ENCODE results near the gene LCE2C.
"Not testable (repeated sequence)": the region's sequence is repeated elsewhere in the genome, so short reads cannot be mapped to it uniquely, and the experiment has no call there.

The LCE2C gene, protein sequence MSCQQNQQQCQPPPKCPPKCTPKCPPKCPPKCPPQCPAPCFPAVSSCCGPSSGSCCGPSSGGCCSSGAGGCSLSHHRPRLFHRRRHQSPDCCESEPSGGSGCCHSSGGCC

GRCh38 chr1:152674983-152675382 is at the start of gene LCE2C:
TSS of gene LCE2C (plus strand) at chr1:152675279. CDS start at chr1:152676016, 737 bp downstream.
- not testable (repeated sequence) for DNase-seq (ENCODE audit: low read depth)

- no peak for DNase-seq (ENCODE audit: low read depth)
These were observed 48.3 kb upstream of the LCE2C start for GRCh38 chr1:152626744-152627143.

- no peak for DNase-seq (ENCODE audit: low read depth)
These were observed 44.5 kb upstream of the LCE2C start for GRCh38 chr1:152630596-152630995.

- no peak for DNase-seq (ENCODE audit: low read depth)
These were observed 34.7 kb upstream of the LCE2C start for GRCh38 chr1:152640351-152640750.

DNA sequence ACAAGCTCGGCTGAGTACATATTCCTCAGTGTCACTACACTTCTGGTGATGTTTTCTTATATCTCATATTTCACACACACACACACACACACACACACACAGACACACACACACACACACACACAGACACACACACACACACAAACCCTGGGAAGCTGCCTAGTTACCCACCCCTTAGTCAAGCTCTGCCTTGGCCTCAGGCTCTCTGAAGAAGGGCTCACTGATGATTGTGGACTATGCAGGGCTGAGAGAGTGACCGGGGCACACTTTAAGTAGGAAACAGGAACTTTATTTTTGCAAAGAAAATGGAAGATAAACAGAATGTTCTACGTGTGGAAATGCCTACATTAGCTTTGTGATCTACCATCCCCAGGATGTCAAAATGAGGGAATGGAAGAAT is 31.1 kb upstream of the LCE2C start:
- no peak for DNase-seq (ENCODE audit: low read depth)

- no peak for DNase-seq (ENCODE audit: low read depth)
These were observed 29.9 kb upstream of the LCE2C start for GRCh38 chr1:152645146-152645545.

DNA sequence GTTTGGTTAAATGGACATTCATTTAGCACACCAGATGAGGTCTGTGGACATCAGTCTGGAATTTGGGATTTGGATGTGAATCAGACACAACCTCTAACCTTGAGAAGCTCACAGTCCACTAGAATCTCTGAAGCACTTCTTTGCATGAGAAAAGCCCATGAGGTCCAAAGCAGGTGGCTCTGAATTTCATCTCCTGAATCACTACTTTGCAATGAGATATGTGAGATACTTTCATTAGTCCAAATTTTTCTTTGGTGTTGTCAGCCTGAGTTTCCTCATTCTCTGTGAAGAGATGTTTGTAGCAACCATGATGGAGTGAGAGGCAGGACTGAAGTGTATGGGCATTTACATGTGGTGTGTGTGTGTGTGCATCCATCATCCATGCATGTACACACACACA is 28.4 kb upstream of the LCE2C start:
- no peak for DNase-seq (ENCODE audit: low read depth)

- peak; percentile 18 for DNase-seq (ENCODE audit: low read depth)
These were observed 21.0 kb upstream of the LCE2C start for GRCh38 chr1:152654110-152654509.

GRCh38 chr1:152656459-152656858 is 18.6 kb upstream of the LCE2C start:
- DNase-seq (ENCODE audit: low read depth): no peak

- no peak for DNase-seq (ENCODE audit: low read depth)
These were observed 17.4 kb upstream of the LCE2C start for GRCh38 chr1:152657677-152658076.

DNA sequence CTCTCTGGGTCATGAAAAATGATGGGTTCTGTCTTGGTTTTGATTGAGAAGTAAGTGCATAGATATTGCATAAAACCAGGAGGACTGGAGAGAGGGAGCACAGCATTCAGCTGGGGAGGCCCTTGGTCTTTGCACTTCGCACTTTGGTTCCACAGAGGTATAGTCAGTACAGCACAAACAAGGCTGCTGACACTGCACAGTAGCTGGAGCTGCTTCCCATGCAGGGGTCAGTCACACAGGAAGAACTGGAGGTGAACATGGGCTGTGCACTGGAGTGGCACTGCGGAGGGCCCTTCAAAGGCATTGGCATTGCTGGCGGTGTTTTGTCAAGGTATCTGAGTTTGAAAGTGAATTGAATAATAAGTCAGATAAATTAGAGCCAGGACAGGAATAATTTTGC is 16.4 kb upstream of the LCE2C start:
- DNase-seq (ENCODE audit: low read depth): no peak

DNA sequence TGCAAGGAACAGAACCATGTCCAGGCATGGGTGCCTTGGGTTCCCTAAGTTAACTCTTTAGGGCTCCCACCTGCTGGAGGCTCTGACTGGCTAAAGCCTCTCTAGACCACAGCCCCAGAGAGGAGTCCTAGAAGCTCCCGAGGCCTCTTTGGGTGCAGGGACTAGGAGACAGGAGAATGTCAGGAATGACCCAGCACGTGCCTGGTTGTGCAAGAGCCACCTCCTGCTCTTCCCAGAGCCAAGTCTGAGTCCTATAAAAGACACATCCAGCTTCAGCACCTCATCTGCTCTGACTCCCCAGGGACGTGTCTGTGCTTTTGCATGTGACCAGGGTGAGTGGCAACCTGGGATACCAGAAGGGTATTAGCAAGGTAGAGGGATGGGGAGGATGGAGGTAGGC is 12.0 kb upstream of the LCE2C start, which contains the start of gene LCE2D:
TSS of gene LCE2D (plus strand) at position 283 of the 400 bp plus-strand sequence. CDS start 726 bp downstream, outside the sequence.
- DNase-seq (ENCODE audit: low read depth): no peak

GRCh38 chr1:152666171-152666570 is 8.9 kb upstream of the LCE2C start:
- not testable (repeated sequence) for DNase-seq (ENCODE audit: low read depth)

GRCh38 chr1:152667648-152668047 is 7.4 kb upstream of the LCE2C start:
- no peak for DNase-seq (ENCODE audit: low read depth)

GRCh38 chr1:152673016-152673415 is 2.1 kb upstream of the LCE2C start:
- DNase-seq (ENCODE audit: low read depth): no peak

DNA sequence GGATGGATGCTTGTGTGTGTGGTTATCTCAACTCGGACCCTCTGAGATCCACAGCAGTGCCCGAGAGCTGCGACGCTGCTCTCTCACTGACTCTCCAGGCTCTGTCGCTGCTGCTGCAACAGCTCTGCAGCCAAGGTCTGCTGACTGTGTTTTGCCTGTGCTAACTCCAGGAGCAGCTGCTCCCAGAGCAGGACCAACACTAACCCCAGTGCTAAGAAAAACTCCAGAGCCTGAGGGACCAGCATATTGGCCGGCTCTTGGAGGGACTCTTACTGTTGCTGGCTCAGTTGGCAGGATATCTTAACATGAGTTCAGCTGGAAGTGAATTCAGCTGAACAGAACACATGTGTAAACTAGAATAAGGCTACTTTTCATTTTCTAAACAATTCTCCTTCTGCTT is 4.4 kb downstream of the LCE2C start:
- DNase-seq (ENCODE audit: low read depth): no peak

DNA sequence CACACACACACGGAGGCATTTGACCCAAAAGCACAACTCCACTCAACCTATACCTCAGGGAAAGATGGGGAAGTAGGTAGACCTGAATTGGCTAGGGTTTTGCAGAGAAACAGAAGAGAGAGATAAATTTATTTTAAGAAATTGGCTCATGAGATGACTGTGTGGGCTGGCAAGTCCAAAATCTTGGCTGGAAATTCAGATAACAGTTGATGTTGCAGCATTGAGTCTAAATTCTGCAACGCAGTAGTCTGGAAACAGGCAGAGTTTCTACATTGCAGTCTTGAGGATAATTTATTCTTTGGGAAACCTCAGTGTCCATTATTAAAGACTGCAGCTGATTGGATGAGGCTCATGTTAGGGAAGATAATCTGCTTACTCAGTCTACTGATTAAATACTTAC is 6.5 kb downstream of the LCE2C start:
- DNase-seq (ENCODE audit: low read depth): no peak

DNA sequence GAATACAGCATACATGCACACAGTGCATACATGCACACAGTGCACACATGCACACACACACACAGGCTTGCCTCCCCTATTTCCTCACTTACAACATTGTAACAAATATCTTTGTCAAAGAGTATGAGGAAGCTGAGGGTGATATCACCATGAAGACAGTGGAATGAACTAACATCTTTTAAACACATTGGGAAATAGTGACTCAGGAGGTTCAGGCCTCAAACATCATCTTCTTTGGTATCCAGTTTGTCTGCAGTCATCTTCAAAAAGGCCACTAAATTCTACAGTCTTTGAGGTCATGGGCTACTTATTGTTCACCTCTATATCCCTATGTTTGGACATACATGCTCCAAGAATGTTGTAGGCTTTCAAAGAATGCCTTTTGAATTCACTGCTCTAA is 8.8 kb downstream of the LCE2C start:
- DNase-seq (ENCODE audit: low read depth): no peak

DNA sequence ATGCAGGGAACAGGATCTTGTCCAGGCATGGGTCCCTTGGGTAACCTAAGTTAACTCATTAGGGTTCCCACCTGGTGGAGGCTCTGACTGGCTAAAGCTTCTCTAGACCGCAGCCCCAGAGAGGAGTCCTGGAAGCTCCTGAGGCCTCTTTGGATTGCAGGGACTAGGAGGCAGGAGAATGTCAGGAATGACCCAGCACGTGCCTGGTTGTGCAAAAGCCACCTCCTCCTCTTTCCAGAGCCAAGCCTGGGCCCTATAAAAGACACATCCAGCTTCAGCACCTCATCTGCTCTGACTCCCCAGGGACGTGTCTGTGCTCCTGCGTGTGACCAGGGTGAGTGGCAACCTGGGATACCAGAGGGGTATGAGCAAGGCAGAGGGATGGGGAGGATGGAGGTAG is 10.7 kb downstream of the LCE2C start, which contains the start of gene LCE2B:
TSS of gene LCE2B (plus strand) at position 301 of the 400 bp plus-strand sequence. CDS start 721 bp downstream, outside the sequence.
- not testable (repeated sequence) for DNase-seq (ENCODE audit: low read depth)

DNA sequence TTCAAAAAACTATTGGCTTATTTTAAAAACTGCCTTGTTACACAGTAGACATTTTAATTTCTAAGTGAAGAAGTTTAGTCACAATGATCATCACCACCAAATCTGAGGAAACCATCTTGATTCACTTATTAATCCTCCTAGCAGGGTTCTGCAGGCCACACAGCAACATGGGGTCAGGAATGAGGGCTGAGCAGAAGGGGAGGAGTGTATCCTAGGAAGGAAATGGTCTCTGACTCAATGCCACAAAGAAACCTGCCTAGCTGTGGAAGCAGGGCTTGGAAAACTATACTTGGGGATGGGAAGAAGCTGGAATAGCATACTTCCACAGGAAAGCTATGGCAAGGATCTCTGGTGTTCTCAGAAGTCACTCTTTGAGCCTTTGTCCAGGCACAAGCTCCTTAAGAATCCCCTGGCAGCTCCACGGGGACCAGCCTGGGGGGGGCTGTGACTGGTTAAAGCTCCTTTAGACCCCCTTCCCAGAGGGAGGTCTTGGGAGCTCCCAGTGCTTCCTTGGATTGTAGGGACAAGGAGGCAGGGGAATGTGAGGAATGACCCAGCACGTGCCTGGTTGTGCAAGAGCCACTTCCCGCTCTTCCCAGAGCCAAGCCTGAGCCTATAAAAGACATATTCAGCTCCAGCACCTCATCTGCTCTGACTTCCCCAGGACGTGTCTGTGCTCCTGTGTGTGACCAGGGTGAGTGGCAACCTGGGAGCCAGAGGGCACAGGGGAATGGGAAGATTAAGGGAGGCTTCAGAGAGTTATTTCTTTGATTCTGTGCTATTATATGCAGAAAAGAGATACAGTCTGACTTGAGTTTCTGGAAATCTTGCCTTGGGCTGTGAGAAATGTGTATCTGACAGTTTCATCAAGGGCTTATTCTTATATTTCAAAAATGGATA is 22.9 kb downstream of the LCE2C start, which contains the start of gene LCE2A:
TSS of gene LCE2A (plus strand) at position 645 of the 900 bp plus-strand sequence. CDS start 557 bp downstream, outside the sequence.
- no peak for DNase-seq (ENCODE audit: low read depth)

- no peak for DNase-seq (ENCODE audit: low read depth)
These were observed 24.7 kb downstream of the LCE2C start for GRCh38 chr1:152699746-152700145.

GRCh38 chr1:152707860-152708259 is 32.8 kb downstream of the LCE2C start, which contains the start of gene LCE4A:
TSS of gene LCE4A (plus strand) at chr1:152708160. CDS start at chr1:152709076, 916 bp downstream.
- DNase-seq (ENCODE audit: low read depth): no peak

DNA sequence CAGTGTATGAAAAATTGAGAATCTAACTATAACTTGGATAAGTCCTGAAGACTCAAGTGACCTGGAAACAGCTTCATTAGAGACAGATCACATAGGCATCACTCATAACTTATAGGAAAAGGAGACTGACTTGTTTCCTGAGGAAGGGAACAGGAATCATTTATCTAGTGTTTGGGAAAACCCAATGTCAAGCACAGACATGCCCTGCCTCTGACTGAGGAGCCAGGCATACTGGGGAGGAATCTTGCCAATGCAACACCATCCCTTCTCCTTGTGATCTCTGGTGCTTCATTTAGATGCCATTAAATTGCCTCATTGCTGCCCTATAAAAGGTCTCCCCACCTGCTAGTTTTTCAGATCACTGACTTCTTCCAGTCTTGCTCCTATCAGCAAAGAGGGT is 43.2 kb downstream of the LCE2C start:
- DNase-seq (ENCODE audit: low read depth): no peak
